DMS153 treated with DMSO at 0.1 percent for 48 hours (cell line): ENCODE data around the gene HMCN2.

Experiments used
- DNase-seq: peaks from one replicate; lab custom pipeline; 2025; ENCODE audit not compliant: unreplicated experiment; lab: John Stamatoyannopoulos, UW

The HMCN2 gene

GRCh38 chr9:130409246-130409645 lies 143.7 kb downstream of the HMCN2 start:
- DNase-seq, result no peak

- DNase-seq, result no peak
Observed at GRCh38 chr9:130410443-130410842, 144.9 kb downstream of the HMCN2 start.

GRCh38 chr9:130411566-130411915 lies 146.0 kb downstream of the HMCN2 start:
- no peak for DNase-seq

- DNase-seq, result no peak
Observed at GRCh38 chr9:130414081-130414731, 148.6 kb downstream of the HMCN2 start.

GRCh38 chr9:130414910-130415746 lies 149.6 kb downstream of the HMCN2 start:
- DNase-seq, result no peak

- no peak for DNase-seq
Observed at GRCh38 chr9:130417602-130418001, 152.0 kb downstream of the HMCN2 start.

GRCh38 chr9:130418776-130419175 lies 153.2 kb downstream of the HMCN2 start:
- no peak for DNase-seq

- DNase-seq, result no peak
Observed at GRCh38 chr9:130419521-130420035, 154.0 kb downstream of the HMCN2 start.

GRCh38 chr9:130421154-130421801 lies 155.7 kb downstream of the HMCN2 start:
- no peak for DNase-seq

- no peak for DNase-seq
Observed at GRCh38 chr9:130421802-130422276, 156.3 kb downstream of the HMCN2 start.

GRCh38 chr9:130422546-130422945 lies 157.0 kb downstream of the HMCN2 start:
- DNase-seq, result no peak

GRCh38 chr9:130423272-130423671 lies 157.7 kb downstream of the HMCN2 start:
- no peak for DNase-seq

GRCh38 chr9:130424595-130425454 lies 159.3 kb downstream of the HMCN2 start:
- DNase-seq, result no peak

GRCh38 chr9:130425741-130426466 lies 160.3 kb downstream of the HMCN2 start:
- no peak for DNase-seq

GRCh38 chr9:130426467-130426773 lies 160.9 kb downstream of the HMCN2 start:
- DNase-seq, result no peak

GRCh38 chr9:130426883-130427282 lies 161.3 kb downstream of the HMCN2 start:
- DNase-seq, result peak; percentile 13

- no peak for DNase-seq
Observed at GRCh38 chr9:130427326-130427725, 161.8 kb downstream of the HMCN2 start.

GRCh38 chr9:130428086-130428665 lies 162.6 kb downstream of the HMCN2 start:
- DNase-seq, result no peak

- no peak for DNase-seq
Observed at GRCh38 chr9:130429381-130429780, 163.8 kb downstream of the HMCN2 start.

- DNase-seq, result no peak
Observed at GRCh38 chr9:130429831-130430230, 164.3 kb downstream of the HMCN2 start.
